Endothelial cell of umbilical vein (primary cell): ENCODE results near the gene ITPKC. TPM values are rescaled to one million over a fixed set of nuclear protein-coding genes. Genes with fewer than 3 reads are reported as not detected.

Source experiments
- BruUV-seq: library from RNA; stranded (reverse); fragments of 400-500 nt; replicated peaks from 2 replicates; lab custom pipeline; 2021; lab: Mats Ljungman, UMichigan
- CTCF ChIA-PET: fragments of 300-600, 350-600 bp; sonication (Branson Sonifier 250); formaldehyde crosslinking; loops from one replicate; lab custom pipeline; 2021; ENCODE audit warnings: antibody characterized with exemption, inconsistent platforms; lab: Charles Lee
- POLR2A ChIA-PET: fragments of 300-600, 350-600 bp; sonication (Branson Sonifier 250); formaldehyde crosslinking; loops from one replicate; lab custom pipeline; 2021; ENCODE audit warnings: antibody characterized with exemption, inconsistent platforms; lab: Charles Lee
- DNase-seq: peaks from one replicate; pipeline ENCODE4 v3.0.0-alpha.2; 2011; ENCODE audit warnings: low read depth, low spot score
- FAIRE-seq: peaks from 2 replicates; lab custom pipeline; 2011; peaks lifted over from hg19 to GRCh38; lab: Jason Lieb, UNC
- H2AFZ ChIP-seq: 2 replicates; pipeline ENCODE4 v1.6.0; 2012; ENCODE audit warnings: low read depth, low read length, control low read depth, inconsistent platforms
- H3K27ac ChIP-seq: 2 replicates; pipeline ENCODE4 v1.5.1; 2011; ENCODE audit warnings: low read depth, mild to moderate bottlenecking, control low read depth, low read length, moderate library complexity; ENCODE audit not compliant: insufficient read depth
- H3K27me3 ChIP-seq, 2 experiments: 2 replicates each; pipeline versions ENCODE4 v1.6.0 to v1.6.1; 2011; ENCODE audit warnings: low read length in 2 of 2, mixed read lengths in 1 of 2; ENCODE audit not compliant: control insufficient read depth in 2 of 2, insufficient read depth in 2 of 2
- H3K36me3 ChIP-seq, 2 experiments: 2 replicates in 1 of 2; 3 replicates in 1 of 2; pipeline ENCODE4 v1.5.1; 2011; ENCODE audit warnings: low read length in 2 of 2, mild to moderate bottlenecking in 1 of 2, moderate library complexity in 1 of 2; ENCODE audit not compliant: control insufficient read depth in 2 of 2, insufficient read depth in 2 of 2; ENCODE audit errors: extremely low read depth in 1 of 2
- H3K4me1 ChIP-seq: 3 replicates; pipeline ENCODE4 v1.5.1; 2011; ENCODE audit warnings: mild to moderate bottlenecking, low read length; ENCODE audit not compliant: control insufficient read depth, insufficient read depth; ENCODE audit errors: extremely low read depth
- H3K4me2 ChIP-seq: 2 replicates; pipeline ENCODE4 v1.6.1; 2011; ENCODE audit warnings: low read length, control low read depth, mixed read lengths; ENCODE audit not compliant: insufficient read depth
- H3K4me3 ChIP-seq, 3 experiments: fragments of 200-600 bp in 1 of 3; sonication (generic), shearing (Covaris generic) in 1 of 3; replicated peaks in 1 of 3; 2 replicates each; pipeline ENCODE4 v1.5.1; 2011 to 2016; ENCODE audit warnings: control low read depth in 3 of 3, low read length in 3 of 3, mild to moderate bottlenecking in 2 of 3, inconsistent platforms in 1 of 3, low read depth in 1 of 3, moderate library complexity in 1 of 3; ENCODE audit not compliant: insufficient read depth in 1 of 3
- H3K79me2 ChIP-seq: 2 replicates; pipeline ENCODE4 v1.6.0; 2012; ENCODE audit warnings: low read length, inconsistent platforms; ENCODE audit not compliant: control insufficient read depth, insufficient read depth
- H3K9ac ChIP-seq: replicated peaks from 2 replicates; pipeline ENCODE3; 2011; ENCODE audit warnings: low read length, control low read depth; ENCODE audit not compliant: insufficient read depth; ENCODE audit errors: extremely low read depth
- H3K9me1 ChIP-seq: replicated peaks from 3 replicates; pipeline ENCODE4 v1.6.0; 2011; ENCODE audit warnings: mild to moderate bottlenecking, low read length; ENCODE audit not compliant: control insufficient read depth, insufficient read depth; ENCODE audit errors: extremely low read depth
- H3K9me3 ChIP-seq: replicated peaks from 2 replicates; pipeline ENCODE4 v1.5.1; 2012; ENCODE audit warnings: low read length, inconsistent platforms; ENCODE audit not compliant: control insufficient read depth, insufficient read depth
- H4K20me1 ChIP-seq: replicated peaks from 2 replicates; pipeline ENCODE3; 2011; ENCODE audit warnings: mild to moderate bottlenecking, low read length; ENCODE audit not compliant: control insufficient read depth, insufficient read depth; ENCODE audit errors: extremely low read depth
- CTCF ChIP-seq, 2 donors: IDR thresholded peaks; 1 replicate in 1 of 2; 2 replicates in 1 of 2; pipeline ENCODE4 v1.5.1; 2011; ENCODE audit warnings: low read length in 2 of 2, mild to moderate bottlenecking in 2 of 2, moderate library complexity in 2 of 2, control low read depth in 1 of 2, inconsistent platforms in 1 of 2, low read depth in 1 of 2; ENCODE audit not compliant: insufficient read depth in 1 of 2; ENCODE audit errors: extremely low read depth in 1 of 2
- EZH2 ChIP-seq: IDR thresholded peaks from 2 replicates; pipeline ENCODE4 v1.6.1; 2012; ENCODE audit warnings: borderline replicate concordance, low read depth, mild to moderate bottlenecking, moderate library complexity, low read length, inconsistent platforms; ENCODE audit not compliant: severe bottlenecking
- FOS ChIP-seq: IDR thresholded peaks from 2 replicates; pipeline ENCODE4 v1.6.1; 2011; ENCODE audit warnings: mild to moderate bottlenecking, low read length, moderate library complexity, borderline replicate concordance; ENCODE audit not compliant: insufficient read depth
- GATA2 ChIP-seq: IDR thresholded peaks from 2 replicates; pipeline ENCODE4 v1.7.0; 2011; ENCODE audit warnings: low read depth, mild to moderate bottlenecking, moderate library complexity, mixed read lengths, low read length; ENCODE audit not compliant: insufficient read length, insufficient read depth
- JUN ChIP-seq: IDR thresholded peaks from 2 replicates; pipeline ENCODE4 v1.6.1; 2011; ENCODE audit warnings: borderline replicate concordance, low read depth; ENCODE audit not compliant: insufficient read length, insufficient read depth
- MAX ChIP-seq: IDR thresholded peaks from 2 replicates; pipeline ENCODE4 v1.6.1; 2011; ENCODE audit not compliant: insufficient read depth, insufficient read length
- MYC ChIP-seq: IDR thresholded peaks from one replicate; pipeline ENCODE4 v1.6.1; 2011; ENCODE audit warnings: mild to moderate bottlenecking, low read depth, low read length
- POLR2A ChIP-seq: IDR thresholded peaks from 2 replicates; pipeline ENCODE4 v1.6.1; 2012; ENCODE audit warnings: low read depth, mild to moderate bottlenecking, control low read depth, low read length
- POLR2AphosphoS5 ChIP-seq: IDR thresholded peaks from 2 replicates; pipeline ENCODE4 v1.6.1; 2012; ENCODE audit warnings: low read depth, mild to moderate bottlenecking, control low read depth, low read length, moderate library complexity; ENCODE audit not compliant: insufficient read depth
- dilution Hi-C: fragments of 300-500 bp; cut with MboI; formaldehyde crosslinking; loops from one replicate; pipeline ENCODE4 v1.15.0; 2019; ENCODE audit warnings: low sequenced_read_pairs; ENCODE audit not compliant: extremely low pct_ligation_motif_present
- intact Hi-C: fragments of 100-400 bp; cut with micrococcal nuclease; formaldehyde crosslinking; loops from one replicate; pipeline ENCODE4 v1.10.0; 2022
- polyA plus RNA-seq, 4 experiments: library from polyadenylated mRNA; depleted of rRNA in 3 of 4; stranded (reverse) in 3 of 4; unstranded in 1 of 4; fragments of >200 nt; gene quantifications; 2 replicates each; pipeline versions ENCODE4 v1.2.1 to v1.2.3, GENCODE V29; 2011 to 2012; ENCODE audit warnings: missing spikeins in 1 of 4
- total RNA-seq: library from RNA; stranded (reverse); gene quantifications from 2 replicates; pipeline ENCODE4 v1.2.3, GENCODE V29; 2021

ITPKC gene
- total and polyA plus RNA-seq, 2 donors (not counting 3 experiments of a cell fraction or from before 2014, with no cell fraction given): 7.3 to 16.1 TPM

- H3K27ac ChIP-seq: no peak overlapping the region
- peaks cover 11 to 34% of the 10 kb centered on the region in 2 experiments for H3K36me3 ChIP-seq
- no peak overlapping the region for H2AFZ ChIP-seq
- H3K79me2 ChIP-seq: no peaks in the 10 kb centered on the region
- intact Hi-C loops: no loop called here
- CTCF ChIA-PET: no interaction called here
- dilution Hi-C loops: no loop called here
- TF ChIP-seq JUN: no peak
- TF ChIP-seq GATA2: no peak
- no peak for TF ChIP-seq FOS
- TF ChIP-seq MYC: no peak
- no peak for TF ChIP-seq EZH2
- no peak for TF ChIP-seq POLR2A
- no peak for TF ChIP-seq MAX
- no peak for TF ChIP-seq POLR2AphosphoS5
- no peak for TF ChIP-seq CTCF (IDR thresholded peaks at IDR 0.05; ENCODE audit: extremely low read depth in 1 of 2, insufficient read depth in 1 of 2, low read depth in 1 of 2, low read length in 2 of 2)
- DNase-seq: no peak
- POLR2A ChIA-PET: no interaction called here
- BruUV-seq: no TSS peak
- FAIRE-seq: no peak
- no peak overlapping the region for H3K9ac ChIP-seq
- no peaks in the 10 kb centered on the region for H3K9me1 ChIP-seq
- no peak overlapping the region for H3K4me2 ChIP-seq
- no peaks in the 10 kb centered on the region for H4K20me1 ChIP-seq
- H3K27me3 ChIP-seq: no peaks in the 10 kb centered on the region
- no peaks in the 10 kb centered on the region for H3K4me1 ChIP-seq
- no peak overlapping the region for H3K4me3 ChIP-seq
- H3K9me3 ChIP-seq: no peaks in the 10 kb centered on the region
Measured at GRCh38 chr19:40736661-40737060, 19.7 kb downstream of the ITPKC start.
